HG03469 (cell line): ENCODE data around the gene OSBP2.

Source experiments
- ATAC-seq: cut with Tn5 transposase; IDR thresholded peaks from one replicate; pipeline ENCODE4 v1.9.1; 2021; ENCODE audit warnings: mild to moderate bottlenecking, moderate library complexity, moderate number of reproducible peaks; ENCODE audit not compliant: unreplicated experiment

The OSBP2 gene

DNA sequence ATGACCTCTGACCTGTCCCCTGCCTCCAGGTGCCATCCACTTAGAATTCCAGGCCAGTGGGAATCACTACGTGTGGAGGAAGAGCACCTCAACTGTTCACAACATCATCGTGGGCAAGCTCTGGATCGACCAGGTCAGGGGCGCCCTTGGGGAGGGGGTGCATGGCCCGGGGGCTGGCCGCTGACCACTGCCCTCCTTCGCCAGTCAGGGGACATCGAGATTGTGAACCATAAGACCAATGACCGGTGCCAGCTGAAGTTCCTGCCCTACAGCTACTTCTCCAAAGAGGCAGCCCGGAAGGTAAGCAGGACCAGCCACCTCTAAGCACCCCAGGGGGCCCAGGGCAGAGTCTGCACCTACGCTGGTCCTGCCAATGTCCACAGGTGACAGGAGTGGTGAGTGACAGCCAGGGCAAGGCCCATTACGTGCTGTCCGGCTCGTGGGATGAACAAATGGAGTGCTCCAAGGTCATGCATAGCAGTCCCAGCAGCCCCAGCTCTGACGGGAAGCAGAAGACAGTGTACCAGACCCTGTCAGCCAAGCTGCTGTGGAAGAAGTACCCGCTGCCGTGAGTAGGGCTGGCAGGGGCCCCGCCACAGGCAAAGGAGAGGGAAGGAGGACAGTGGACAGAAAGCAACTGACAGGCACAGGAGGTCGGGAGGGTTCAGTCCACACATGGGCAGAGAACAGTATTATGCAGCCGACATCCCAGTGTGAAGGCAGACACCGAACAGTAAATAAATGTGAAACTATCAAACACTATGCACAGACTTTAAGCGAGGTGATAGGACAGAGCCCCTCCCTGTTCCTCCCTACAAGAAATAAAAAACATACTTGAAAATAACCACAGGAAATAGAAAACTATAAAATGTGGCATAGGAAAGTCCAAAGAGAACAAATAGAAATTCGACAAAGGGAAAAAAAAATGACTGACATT is 199.0 kb downstream of the OSBP2 start:
- no peak for ATAC-seq

DNA sequence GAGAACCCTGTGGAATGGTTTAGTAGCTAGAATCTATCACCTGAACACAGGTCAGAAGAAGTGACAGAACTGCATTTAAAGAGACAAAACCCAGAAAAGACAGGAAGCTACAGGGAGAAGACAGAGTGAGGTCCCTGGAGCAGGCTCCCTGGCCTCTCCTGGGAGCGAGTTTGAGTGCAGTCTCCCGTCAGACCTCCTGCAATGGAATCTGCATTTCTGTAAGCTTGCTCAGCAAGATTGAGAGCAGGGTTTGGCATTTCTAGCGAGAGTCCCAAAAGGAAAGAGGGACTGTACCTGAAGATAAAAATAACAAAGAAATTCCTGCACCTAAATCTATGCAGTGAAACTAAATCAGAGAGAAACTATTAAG is 199.7 kb downstream of the OSBP2 start:
- ATAC-seq, result no peak

DNA sequence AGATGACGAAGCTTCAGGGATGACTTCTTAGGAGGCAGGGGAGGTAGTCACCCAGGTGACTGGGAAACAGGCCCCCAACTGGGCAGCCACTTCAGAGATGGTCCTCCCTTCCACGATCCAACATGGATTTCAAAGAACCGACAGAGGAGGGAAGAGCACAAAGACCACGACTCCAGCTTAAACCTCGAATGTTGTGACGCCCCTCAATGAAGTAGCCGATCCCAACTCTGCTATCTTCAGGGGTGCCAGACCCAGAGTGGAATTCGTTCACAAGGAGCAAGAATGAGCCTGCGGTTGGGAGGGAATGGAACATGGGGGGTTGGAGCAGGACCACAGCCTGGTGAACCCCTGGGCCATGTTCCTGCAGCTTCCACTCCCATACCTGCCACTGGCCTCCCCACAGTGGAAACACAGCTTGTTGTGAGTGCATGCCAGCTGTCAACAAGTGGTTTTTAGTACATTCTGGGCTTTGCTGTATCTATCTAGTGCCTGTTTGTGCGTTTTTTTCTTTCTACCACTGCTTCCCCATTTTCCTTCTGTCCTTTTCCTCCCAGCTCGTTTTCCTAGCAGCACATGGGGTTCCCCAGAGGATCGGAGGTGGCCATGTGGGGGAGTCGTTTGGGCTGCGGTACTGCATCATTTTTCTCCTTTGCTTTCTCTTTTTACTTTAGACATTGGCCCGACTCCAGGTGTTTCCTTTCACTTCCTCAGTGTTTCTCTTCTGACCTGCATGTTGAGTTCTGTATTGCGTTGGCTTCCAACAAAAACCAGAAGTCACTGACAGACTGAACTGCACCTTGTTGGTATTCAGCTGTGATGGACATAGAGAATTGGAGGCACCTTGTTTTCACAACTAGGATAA is 208.1 kb downstream of the OSBP2 start:
- no peak for ATAC-seq

DNA sequence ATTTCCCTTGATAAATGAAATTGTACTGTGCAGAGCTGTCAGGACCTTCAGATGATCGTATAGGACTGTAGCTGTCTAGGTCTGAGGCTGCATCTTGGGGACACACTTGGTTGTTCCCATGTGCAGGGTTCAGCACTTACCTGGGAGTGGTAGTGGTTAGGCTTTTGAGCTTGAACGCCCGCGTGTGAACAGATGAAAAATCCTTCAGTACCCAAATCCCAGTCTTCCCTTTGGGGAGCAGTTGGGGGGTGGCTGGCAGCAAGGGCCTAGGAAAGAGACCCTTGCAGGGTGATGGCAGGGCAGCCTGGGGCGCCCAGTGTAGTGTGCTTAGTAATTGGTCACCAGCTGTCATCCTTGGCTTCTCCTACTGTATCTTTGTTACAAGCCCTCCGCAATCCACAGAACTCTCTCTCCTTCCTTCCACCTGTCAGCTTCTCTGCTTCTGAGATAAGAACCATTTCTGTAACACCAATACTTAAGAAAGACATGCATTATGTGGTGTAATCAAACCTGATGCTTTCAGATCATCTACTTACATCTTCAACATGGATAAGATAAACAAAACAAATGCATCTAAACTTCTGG is 209.3 kb downstream of the OSBP2 start:
- no peak for ATAC-seq

DNA sequence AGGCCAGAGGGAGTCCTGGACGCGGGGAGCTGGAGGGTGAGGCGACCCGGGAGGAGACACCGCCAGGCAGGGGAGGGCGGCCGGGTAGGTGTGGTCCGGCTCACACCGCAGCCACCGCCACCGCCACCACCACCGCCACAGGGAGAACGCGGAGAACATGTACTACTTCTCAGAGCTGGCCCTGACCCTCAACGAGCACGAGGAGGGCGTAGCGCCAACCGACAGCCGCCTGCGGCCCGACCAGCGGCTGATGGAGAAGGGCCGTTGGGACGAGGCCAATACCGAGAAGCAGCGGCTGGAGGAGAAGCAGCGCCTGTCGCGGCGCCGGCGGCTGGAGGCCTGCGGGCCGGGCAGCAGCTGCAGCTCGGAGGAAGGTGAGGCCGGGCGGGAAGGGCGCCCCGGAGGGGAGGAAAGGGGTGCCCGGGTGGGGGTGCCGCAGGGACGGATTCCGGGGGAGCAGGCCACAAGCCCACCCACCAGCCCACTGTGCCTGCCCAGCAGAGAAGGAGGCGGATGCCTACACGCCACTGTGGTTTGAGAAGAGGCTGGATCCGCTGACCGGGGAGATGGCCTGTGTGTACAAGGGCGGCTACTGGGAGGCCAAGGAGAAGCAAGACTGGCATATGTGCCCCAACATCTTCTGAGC is 211.1 kb downstream of the OSBP2 start:
- ATAC-seq, result no peak

DNA sequence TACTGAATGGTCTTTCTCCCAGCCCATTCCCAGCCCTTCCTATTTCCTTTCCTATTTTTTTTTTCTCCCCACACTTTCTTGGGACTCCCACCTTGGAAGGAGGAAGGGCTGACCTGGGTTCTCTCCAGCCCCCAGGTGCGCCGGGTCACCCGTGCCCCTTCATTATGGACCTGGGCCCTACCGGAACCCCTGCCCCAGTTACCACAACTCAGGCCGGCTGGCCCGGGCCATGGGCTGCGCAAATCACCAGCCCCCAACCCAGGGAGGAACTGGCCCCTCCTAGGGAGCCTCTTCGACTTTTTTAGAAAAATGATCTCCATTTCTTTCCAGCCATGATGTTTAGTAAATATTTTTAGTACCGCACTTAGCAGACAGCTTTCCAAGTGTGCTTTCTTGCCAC is 211.7 kb downstream of the OSBP2 start:
- no peak for ATAC-seq

DNA sequence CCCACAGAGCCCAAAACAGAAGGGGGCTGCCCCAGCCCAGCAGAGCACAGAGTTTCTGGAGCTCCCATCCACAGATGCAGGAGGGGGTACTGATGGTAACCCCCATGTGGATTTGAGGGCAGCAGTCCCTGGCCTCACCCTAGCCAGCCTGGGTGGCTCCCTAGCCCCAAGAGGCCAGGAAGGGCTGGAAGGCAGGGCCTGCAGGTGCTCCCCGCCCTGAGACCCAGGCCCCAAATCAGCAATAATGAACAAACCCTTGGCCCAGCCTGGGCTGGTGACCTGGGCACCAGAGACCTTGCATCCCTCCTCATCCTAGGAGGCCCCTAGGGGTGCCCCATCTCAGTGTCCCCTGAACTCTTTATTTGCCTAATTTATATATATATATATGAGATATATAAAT is 212.3 kb downstream of the OSBP2 start:
- ATAC-seq, result no peak

DNA sequence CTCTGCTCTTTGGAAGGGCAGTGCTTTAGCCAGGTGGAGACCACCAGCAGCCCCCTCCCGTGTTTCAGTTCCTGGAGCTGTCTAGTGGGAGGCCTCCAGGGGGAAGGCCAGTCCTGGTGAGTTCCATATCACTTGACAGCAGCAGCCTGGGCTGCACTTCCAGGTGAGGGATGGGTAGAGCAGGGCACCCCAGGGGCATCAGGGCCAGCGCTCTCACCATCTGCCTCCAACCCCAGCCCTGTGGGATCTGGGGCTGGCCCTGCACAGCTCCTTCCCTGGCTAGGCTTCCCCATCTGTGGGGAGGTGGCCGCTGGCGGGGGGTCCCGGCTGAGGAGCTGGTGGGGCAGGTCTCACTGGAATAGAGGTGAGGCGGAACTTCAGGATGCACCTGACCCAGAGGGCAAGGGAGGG is 213.4 kb downstream of the OSBP2 start:
- ATAC-seq, result no peak

DNA sequence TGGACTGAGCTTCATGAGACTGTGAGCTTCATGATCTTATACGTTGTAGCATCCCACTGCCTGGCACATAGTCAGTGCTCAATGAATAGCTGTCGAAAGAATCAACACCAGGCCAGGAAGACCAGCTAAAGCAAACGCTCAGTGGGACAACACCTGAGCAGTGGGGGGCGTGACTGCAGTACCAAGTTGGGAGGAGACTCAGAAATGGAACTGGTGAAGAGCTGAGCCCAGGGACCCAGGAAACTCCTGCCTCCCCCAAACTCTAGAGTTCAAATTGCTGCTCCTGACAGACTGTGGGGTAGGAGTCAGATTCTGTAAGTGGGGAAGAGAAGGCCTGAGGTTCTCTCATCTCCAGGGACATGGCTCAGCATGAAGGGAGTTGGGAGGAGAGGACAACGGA is 214.6 kb downstream of the OSBP2 start:
- ATAC-seq, result no peak

DNA sequence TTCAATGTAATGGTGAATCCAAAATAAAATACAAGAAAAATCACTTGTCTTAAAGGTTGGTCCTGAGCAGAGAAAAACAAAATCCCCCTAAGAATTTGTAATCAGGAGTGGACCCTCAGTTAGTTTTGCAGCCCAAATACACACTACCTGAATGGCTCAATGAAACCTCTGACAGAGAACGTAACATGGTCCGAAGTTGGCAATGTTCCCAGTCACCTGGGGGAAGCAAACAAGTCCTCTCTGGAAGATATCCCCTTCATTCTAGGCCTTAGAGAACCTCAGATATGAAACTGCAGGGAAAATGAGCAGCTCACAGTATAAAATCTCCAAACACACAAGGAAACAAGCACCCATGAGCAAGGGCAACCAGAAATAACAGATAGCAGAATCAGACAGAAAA is 215.7 kb downstream of the OSBP2 start:
- no peak for ATAC-seq

DNA sequence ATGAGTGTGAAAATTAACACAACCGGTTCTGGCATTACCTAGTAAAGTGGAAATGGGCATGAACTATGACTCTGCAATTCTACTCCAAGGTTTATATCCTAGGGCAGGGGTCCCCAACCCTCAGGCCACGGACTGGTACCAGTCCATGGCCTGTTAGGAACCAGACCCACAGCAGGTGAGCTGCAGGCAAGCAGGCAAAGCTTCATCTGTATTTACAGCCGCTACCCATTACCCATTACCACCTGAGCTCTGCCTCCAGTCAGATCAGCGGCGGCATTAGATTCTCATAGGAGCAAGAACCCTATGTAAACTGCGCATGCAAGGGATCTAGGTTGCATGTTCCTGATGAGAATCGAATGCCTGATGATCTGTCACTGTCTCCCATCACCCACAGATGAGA is 224.1 kb downstream of the OSBP2 start:
- no peak for ATAC-seq

DNA sequence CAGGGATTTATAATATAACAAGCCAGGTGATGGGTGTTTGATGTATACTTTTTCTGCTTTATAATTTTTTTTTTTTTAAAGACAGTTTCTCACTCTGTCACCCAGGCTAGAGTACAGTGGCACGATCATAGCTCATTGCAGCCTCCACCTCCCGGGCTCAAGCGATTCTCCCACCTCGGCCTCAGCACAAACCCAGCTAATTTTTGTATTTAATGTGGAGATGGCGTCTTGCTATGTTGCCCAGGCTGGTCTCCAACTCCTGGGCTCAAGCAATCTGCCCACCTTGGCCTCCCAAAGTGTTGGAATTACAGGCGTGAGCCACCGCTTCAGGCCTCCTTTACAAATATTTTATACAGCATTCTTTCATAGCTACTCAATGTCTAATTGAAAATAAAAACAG is 225.3 kb downstream of the OSBP2 start:
- ATAC-seq, result no peak

DNA sequence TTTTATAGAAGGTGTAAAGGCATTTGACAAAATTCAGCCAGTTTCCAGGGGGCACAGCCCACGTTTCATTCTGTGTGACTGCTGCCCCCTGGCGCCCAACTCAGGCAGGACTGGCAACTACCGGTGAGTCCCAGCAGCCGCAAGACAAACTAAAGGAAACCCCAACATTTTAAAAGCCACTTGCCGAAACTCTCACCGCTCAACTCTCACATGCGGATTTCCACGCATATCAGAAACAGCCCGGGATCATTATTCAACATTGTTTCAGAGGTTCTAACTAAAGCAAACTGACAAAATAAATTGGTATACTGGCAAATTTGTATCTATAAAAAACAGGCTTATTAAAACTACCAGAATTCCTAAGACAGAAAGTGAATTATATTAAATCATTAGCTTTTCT is 225.7 kb downstream of the OSBP2 start:
- ATAC-seq, result no peak

DNA sequence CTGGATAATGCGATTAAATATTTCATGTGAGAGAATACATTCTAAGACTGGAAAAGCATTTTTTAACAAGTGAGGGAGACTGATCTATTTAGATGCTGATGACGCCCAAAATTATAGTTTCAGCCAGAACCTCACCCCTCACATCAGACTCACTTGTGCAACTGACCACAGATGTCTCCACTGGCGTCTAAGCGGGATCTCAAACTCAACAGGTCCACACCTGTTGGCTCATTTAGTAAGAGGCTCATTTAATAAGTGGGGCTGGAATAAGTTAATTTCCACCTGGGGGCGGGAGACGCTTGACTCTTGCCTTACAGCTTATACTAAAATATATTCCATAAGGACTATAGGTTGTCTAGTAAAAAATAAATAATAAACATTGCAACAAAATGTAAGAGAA is 226.4 kb downstream of the OSBP2 start:
- no peak for ATAC-seq

DNA sequence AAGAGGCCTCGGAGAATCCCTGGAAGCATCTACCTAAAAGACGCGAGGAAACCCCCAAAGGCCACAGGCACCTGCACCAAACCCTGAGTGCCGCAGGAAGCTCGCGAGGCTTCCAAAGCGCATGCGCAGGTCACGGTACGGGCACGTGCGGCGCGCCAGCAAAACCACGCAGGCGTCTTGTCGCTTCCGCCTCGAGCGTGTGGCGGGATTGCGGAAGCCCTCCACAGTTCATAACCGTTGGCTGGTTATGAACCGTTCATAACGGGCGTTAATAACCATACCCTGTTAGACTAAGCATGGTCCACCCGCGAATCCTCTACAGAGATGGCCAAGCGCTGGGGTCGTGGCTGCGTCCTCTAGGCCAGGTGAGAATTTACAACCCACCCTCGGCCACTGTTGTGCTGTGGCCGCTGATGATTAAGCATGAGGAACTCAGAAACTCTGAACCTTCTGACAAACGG is 227.5 kb downstream of the OSBP2 start:
- no peak for ATAC-seq

DNA sequence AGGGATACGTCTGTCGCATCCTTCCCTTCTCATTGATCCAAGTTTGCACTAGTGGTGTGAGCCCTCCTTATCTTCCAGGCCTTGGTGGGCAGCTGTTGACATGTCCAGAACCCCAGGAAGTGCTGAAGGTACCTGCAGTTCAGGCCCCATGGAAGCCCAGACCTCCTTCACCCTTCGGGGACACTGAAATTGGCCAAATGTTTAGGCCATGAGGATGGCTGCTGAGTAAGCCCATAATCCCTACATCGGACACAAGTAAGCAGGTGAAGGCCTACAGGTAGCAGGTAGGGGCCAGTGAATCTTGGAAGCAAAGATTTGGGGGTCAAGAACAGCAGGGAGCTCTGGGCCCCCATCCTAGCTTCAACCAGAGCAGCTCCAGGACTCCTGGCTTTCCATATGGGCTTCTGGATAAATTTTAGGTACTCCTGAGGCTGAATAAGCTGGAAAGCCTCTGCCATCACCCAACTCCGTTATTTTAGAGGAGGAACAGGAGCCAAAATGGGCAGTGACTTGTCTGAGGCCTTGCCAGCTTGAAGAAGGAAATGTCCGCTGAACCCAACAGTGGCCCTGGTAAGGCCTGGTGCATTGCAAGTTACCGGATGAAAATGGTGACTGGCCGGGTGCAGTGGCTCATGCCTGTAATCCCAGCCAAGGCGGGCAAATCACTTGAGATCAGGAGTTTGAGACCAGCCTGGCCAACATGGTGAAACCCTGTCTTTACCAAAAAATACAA is 228.7 kb downstream of the OSBP2 start:
- ATAC-seq, result no peak

DNA sequence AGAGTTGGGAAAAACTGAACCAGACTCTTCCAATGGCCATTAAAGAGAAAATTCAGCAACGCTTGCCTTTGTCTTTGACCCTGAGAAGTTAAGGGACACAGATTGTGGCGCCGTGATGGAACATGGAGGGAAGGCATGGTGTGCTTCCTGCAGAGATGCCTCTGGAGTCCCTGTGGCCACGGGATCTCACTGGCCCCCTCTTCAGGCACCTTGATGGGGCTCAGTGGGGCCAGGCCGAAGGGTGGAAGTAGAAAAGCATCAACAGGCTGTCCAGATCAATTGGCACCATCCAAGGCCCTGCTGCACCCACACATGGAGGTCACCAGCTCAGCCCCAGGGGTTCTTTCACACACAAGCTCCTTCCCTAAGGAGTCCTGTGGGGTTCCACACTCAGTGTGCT is 231.0 kb downstream of the OSBP2 start:
- no peak for ATAC-seq

DNA sequence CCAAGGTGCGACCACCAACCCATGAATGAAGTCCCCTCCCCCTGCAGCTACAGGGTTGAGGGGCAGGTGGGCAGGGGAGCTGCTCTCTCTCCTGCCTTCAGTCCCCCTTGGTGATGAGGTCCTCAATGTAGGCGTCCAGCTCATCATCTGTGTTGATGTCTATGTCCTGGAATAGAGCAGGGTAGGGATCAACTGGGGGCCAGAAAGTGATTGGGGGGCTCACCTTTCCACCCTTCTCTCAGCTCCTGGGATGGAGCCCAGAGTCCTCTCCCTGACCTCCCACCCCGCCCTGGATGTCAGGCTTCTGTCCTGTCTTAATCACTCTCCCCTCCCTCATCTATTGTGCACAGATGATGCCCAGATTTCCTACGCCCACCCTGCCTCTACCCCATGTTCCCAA is 232.0 kb downstream of the OSBP2 start:
- no peak for ATAC-seq

DNA sequence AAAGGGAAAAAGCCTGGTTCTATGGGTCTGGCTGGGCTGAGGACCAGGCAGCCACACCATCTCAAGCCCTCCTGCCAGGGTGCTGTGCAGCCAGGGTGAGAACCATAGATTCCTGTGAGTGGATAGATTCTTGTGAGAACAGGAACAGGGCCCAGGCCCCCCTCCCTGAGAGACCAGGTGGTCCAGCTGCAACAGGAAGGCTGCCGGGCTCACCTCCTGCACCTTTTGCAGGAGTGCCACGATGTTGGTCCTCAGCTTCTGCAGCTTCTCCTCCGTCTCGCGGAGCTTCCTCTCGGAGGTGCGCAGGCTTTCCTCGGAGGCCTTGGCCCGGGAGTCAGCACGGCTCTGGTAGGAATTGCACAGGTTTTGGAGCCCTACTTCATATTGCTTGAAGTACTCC is 233.1 kb downstream of the OSBP2 start:
- ATAC-seq, result no peak

DNA sequence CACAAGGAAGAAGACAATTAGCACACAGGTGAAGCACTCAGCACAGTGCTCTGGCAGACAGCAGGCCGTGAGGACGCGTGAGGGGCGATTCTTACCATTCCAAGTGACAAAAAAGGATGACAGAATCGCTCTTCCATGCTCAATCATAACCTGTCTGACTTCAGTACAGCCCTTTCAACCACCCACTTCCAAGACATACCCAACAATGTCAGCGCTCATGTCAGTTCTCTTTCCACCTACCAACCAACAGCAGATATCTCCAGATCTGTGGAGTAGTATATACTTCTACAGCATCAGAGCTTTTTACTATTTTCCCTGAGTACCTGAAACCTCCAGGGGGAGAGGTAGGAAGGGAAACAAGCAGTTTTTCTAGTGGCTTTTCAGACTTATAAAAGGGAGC is 233.7 kb downstream of the OSBP2 start:
- no peak for ATAC-seq
